Gastroesophageal sphincter (tissue), 3 donors: ENCODE measurements around the gene PTPRF.

Experiments used
- EP300 ChIP-seq: sonication (generic); formaldehyde crosslinking; IDR thresholded peaks from one replicate; pipeline ENCODE4 v1.6.1; 2017; ENCODE audit warnings: antibody characterized with exemption, mild to moderate bottlenecking
- POLR2A ChIP-seq, 2 donors: fragments of 450-650 bp; IDR thresholded peaks; one replicate each; pipeline ENCODE4 v1.6.1; 2017; ENCODE audit warnings: antibody characterized with exemption in 2 of 2, mild to moderate bottlenecking in 2 of 2, moderate library complexity in 1 of 2
- POLR2AphosphoS5 ChIP-seq: sonication (generic); formaldehyde crosslinking; IDR thresholded peaks from one replicate; pipeline ENCODE4 v1.6.1; 2017; ENCODE audit warnings: antibody characterized with exemption
- TF ChIP-seq, protein P1 (sequence below), 4 experiments: fragments of 200-600 bp in 2 of 4; fragments of 450-650 bp in 2 of 4; sonication (generic) in 1 of 4; IDR thresholded peaks; one replicate each; pipeline ENCODE4 v1.5.1; 2017 to 2019; ENCODE audit warnings: antibody characterized with exemption in 4 of 4, mild to moderate bottlenecking in 2 of 4, moderate library complexity in 2 of 4

DNA sequence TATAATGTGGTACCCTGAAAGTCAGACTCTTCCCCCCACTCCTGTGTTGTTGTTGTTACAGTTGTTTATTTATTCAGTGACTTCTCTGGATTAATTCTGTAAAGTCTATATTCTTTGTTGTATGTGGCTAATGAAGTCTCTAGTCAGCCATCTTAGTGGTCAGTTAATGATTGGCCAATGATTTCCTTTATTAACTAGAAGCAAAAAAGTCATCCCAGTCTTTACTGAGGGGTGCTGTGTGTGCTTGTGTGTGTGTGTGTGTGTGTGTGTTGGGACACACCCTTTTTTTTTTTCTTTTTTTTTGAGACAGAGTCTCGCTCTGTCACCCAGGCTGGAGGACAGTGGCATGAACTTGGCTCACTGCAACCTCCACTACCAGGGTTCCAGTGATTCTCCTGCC, 39.6 kb upstream of the PTPRF start:
- no peak for TF ChIP-seq EP300
- TF ChIP-seq, protein P1, sequence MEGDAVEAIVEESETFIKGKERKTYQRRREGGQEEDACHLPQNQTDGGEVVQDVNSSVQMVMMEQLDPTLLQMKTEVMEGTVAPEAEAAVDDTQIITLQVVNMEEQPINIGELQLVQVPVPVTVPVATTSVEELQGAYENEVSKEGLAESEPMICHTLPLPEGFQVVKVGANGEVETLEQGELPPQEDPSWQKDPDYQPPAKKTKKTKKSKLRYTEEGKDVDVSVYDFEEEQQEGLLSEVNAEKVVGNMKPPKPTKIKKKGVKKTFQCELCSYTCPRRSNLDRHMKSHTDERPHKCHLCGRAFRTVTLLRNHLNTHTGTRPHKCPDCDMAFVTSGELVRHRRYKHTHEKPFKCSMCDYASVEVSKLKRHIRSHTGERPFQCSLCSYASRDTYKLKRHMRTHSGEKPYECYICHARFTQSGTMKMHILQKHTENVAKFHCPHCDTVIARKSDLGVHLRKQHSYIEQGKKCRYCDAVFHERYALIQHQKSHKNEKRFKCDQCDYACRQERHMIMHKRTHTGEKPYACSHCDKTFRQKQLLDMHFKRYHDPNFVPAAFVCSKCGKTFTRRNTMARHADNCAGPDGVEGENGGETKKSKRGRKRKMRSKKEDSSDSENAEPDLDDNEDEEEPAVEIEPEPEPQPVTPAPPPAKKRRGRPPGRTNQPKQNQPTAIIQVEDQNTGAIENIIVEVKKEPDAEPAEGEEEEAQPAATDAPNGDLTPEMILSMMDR (IDR thresholded peaks at IDR 0.05) = no peak
- TF ChIP-seq POLR2A (IDR thresholded peaks at IDR 0.05) = no peak
- no peak for TF ChIP-seq POLR2AphosphoS5
